GM12878 (cell line): ENCODE data around the gene RPL12. TPM values are rescaled to one million over a fixed set of nuclear protein-coding genes. Genes with fewer than 3 reads are reported as not detected.
"Not testable (repeated sequence)": the region's sequence is repeated elsewhere in the genome, so short reads cannot be mapped to it uniquely, and the experiment has no call there.

Source experiments
- ATAC-seq: fragments of 200-7000 bp; cut with Tn5 transposase; 3 replicates; pipeline ENCODE4 v1.9.1; 2020; ENCODE audit warnings: mild to moderate bottlenecking, moderate library complexity
- BruUV-seq: library from RNA; stranded (reverse); fragments of 400-500 nt; replicated peaks from 2 replicates; lab custom pipeline; 2021; lab: Mats Ljungman, UMichigan
- CTCF ChIA-PET: fragments of 300-600 bp; sonication (Branson Sonifier 250); formaldehyde crosslinking; extraction: SDS; loops from one replicate; lab custom pipeline; 2021; ENCODE audit warnings: inconsistent platforms; lab: Yijun Ruan, JAX
- POLR2A ChIA-PET: fragments of 350-600 bp; formaldehyde crosslinking; extraction: SDS; loops from one replicate; lab custom pipeline; 2021; ENCODE audit warnings: inconsistent platforms; lab: Charles Lee
- RAD21 ChIA-PET: fragments of 300-600 bp; sonication (Branson Sonifier 250); formaldehyde crosslinking; loops from one replicate; lab custom pipeline; 2023; ENCODE audit warnings: antibody characterized with exemption; ENCODE audit not compliant: unreplicated experiment; lab: Charles Lee
- SMC1A ChIA-PET: fragments of 300-600 bp; sonication (Branson Sonifier 250); formaldehyde crosslinking; loops from one replicate; lab custom pipeline; 2023; ENCODE audit not compliant: unreplicated experiment, uncharacterized antibody; lab: Charles Lee
- DNase-seq: peaks from one replicate; pipeline ENCODE4 v3.0.0-alpha.2; 2011; ENCODE audit warnings: low read depth, low spot score
- FAIRE-seq: peaks from 3 replicates; lab custom pipeline; 2011; peaks lifted over from hg19 to GRCh38; lab: Jason Lieb, UNC
- H2AFZ ChIP-seq: 2 replicates; pipeline ENCODE4 v1.6.0; 2011; ENCODE audit warnings: low read depth, low read length, control low read depth; ENCODE audit not compliant: control insufficient read depth
- H3K27ac ChIP-seq: 2 replicates; pipeline ENCODE4 v1.5.1; 2011; ENCODE audit warnings: control low read depth; ENCODE audit not compliant: control insufficient read depth, insufficient read depth
- H3K27me3 ChIP-seq, 2 experiments: replicated peaks in 1 of 2; 2 replicates each; pipeline versions ENCODE4 v1.6.0 to v1.6.1; 2011; ENCODE audit warnings: low read length in 1 of 2; ENCODE audit not compliant: control insufficient read depth in 2 of 2, insufficient read depth in 2 of 2
- H3K36me3 ChIP-seq, 2 experiments: 2 replicates each; pipeline ENCODE4 v1.5.1; 2011; ENCODE audit warnings: low read length in 1 of 2; ENCODE audit not compliant: control insufficient read depth in 2 of 2, insufficient read depth in 2 of 2
- H3K4me1 ChIP-seq: 2 replicates; pipeline ENCODE4 v1.6.1; 2011; ENCODE audit warnings: mild to moderate bottlenecking, low read length, moderate library complexity, mixed read lengths; ENCODE audit not compliant: control insufficient read depth, insufficient read depth
- H3K4me2 ChIP-seq: 2 replicates; pipeline ENCODE4 v1.6.0; 2011; ENCODE audit warnings: control low read depth; ENCODE audit not compliant: control insufficient read depth, insufficient read depth
- H3K4me3 ChIP-seq: fragments of 200-600 bp; sonication (generic); 2 replicates; pipeline ENCODE4 v1.5.1; 2016
- H3K79me2 ChIP-seq: 2 replicates; pipeline ENCODE4 v1.6.0; 2011; ENCODE audit warnings: low read length; ENCODE audit not compliant: control insufficient read depth, insufficient read depth
- H3K9ac ChIP-seq: 2 replicates; pipeline ENCODE4 v1.8.0; 2011; ENCODE audit warnings: low read length, control low read depth, mixed read lengths; ENCODE audit not compliant: control insufficient read depth, insufficient read depth
- H3K9me3 ChIP-seq: replicated peaks from 3 replicates; pipeline ENCODE4 v1.5.1; 2011; ENCODE audit warnings: mild to moderate bottlenecking, low read length; ENCODE audit not compliant: control insufficient read depth, insufficient read depth
- H4K20me1 ChIP-seq: 2 replicates; pipeline ENCODE4 v1.6.0; 2011; ENCODE audit not compliant: control insufficient read depth, insufficient read depth
- MEF2B ChIP-seq: fragments of 450-650 bp; IDR thresholded peaks from 2 replicates; pipeline ENCODE4 v1.6.1; 2018; ENCODE audit warnings: mild to moderate bottlenecking, moderate library complexity; ENCODE audit not compliant: partially characterized antibody, poor library complexity, severe bottlenecking
- whole genome bisulfite sequencing: methylation state at CpG from one replicate; pipeline ENCODE4 v1.1.6; 2016; ENCODE audit warnings: low lambda C conversion rate; ENCODE audit not compliant: insufficient replicate concordance, insufficient coverage; ENCODE audit errors: missing lambda C conversion rate; 5-methylcytosine and 5-hydroxymethylcytosine counted together
- in situ Hi-C: fragments of 300-500 bp; cut with MboI; formaldehyde crosslinking; loops from 9 replicates; pipeline ENCODE4 v1.14.3; 2018; ENCODE audit warnings: mixed read lengths
- intact Hi-C: fragments of 100-400 bp; cut with micrococcal nuclease; formaldehyde crosslinking; loops from one replicate; pipeline ENCODE4 v1.14.2; 2022; ENCODE audit not compliant: unreplicated experiment
- polyA plus RNA-seq, 11 experiments: library from polyadenylated mRNA; depleted of rRNA in 4 of 11; unstranded in 6 of 11; stranded (reverse) in 5 of 11; fragments of >200 nt; fragmentation: Nextera tagmentation in 4 of 11; fragmentation: Illumina TruSeq in 1 of 11; extraction: Ambion mirVana in 4 of 11; extraction: Trizol in 1 of 11; gene quantifications; 1 replicate in 1 of 11; 2 replicates in 10 of 11; pipeline versions ENCODE4 v1.2.1 to v1.2.3, GENCODE V29; 2011 to 2016; ENCODE audit warnings: inconsistent platforms in 2 of 11, missing spikeins in 2 of 11, low read depth in 1 of 11
- total RNA-seq, 4 experiments: library from RNA; depleted of rRNA in 3 of 4; stranded (reverse); fragments of >200 nt in 3 of 4; fragmentation: Illumina TruSeq in 1 of 4; extraction: Trizol in 1 of 4; gene quantifications; 2 replicates each; pipeline versions ENCODE4 v1.2.1 to v1.2.3, GENCODE V29; 2013 to 2021

The RPL12 gene
- total and polyA plus RNA-seq, 10 of the 15 experiments (the other 5 are each of a cell fraction or from before 2014, with no cell fraction given), result 961 to 5,544 (median 2,858) TPM

- Histone ChIP-seq H3K36me3 (peaks cover 0 to 11% of the 10 kb centered on the region in 2 experiments; a peak in 2 of 4 replicates), H4K20me1 (no peaks in the 10 kb centered on the region), H3K27me3 (no peaks in the 10 kb centered on the region), H3K27ac (no peak overlapping the region)
- no peak for ATAC-seq
- ChIA-PET RAD21 (no interaction called here), SMC1A (interaction anchor here (0.5 kb wide), 1 partner anchor 68 kb away, joined by 3 read pairs; no protein-coding TSS in a partner anchor)
- TF ChIP-seq MEF2B, result no peak
- TF ChIP-seq, all 136 proteins: peak for 0
- ChIA-PET POLR2A (no interaction called here), CTCF (interaction anchor here (1.2 kb wide), 1 partner anchor 267 kb away, joined by 3 read pairs; the partner anchor contains the start of gene TOR2A)
- no peak overlapping the region for H3K4me2 ChIP-seq
- no peak overlapping the region for H2AFZ ChIP-seq
- 97% methylated on average over 14 of the region's 14 CpGs for WGBS
- H3K79me2 ChIP-seq, result no peaks in the 10 kb centered on the region
- BruUV-seq, result no TSS peak
- H3K9ac ChIP-seq, result no peak overlapping the region
- no peaks in the 10 kb centered on the region for H3K4me1 ChIP-seq
- in situ Hi-C loops, result no loop called here
- no peak overlapping the region for H3K4me3 ChIP-seq
- FAIRE-seq, result no peak
- intact Hi-C loops, result no loop called here
- no peaks in the 10 kb centered on the region for H3K9me3 ChIP-seq
- DNase-seq, result no peak
Measured at GRCh38 chr9:127467621-127468020, 16.4 kb upstream of the RPL12 start.

DNA sequence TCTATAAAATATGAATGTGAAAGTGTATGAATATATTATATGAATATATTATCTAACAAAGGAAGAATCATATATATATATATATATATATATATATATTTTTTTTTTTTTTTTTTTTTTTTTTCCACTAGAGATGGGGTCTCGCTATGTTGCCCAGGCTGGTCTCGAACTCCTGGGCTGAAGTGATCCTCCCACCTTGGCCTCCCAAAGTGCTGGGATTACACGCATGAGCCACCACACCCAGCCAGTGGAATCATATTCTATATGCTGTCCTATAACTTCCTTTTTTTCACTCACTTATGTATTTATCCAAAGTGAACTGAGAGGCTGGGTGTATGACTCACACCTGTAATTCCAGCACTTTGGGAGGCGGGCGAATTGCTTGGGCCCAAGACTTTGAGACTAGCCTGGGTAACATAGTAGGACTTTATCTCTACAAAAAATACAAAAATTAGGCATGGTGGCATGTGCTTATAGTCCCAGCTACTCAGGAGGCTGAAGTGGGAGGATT is 15.3 kb upstream of the RPL12 start:
- H3K4me1 ChIP-seq, POLR2A ChIA-PET, H3K9ac ChIP-seq, H3K9me3 ChIP-seq, H3K27me3 ChIP-seq, H4K20me1 ChIP-seq, H3K79me2 ChIP-seq, RAD21 ChIA-PET, SMC1A ChIA-PET, H2AFZ ChIP-seq, H3K4me3 ChIP-seq, intact Hi-C loops, CTCF ChIA-PET, in situ Hi-C loops, H3K27ac ChIP-seq, ATAC-seq, BruUV-seq, H3K4me2 ChIP-seq, FAIRE-seq, DNase-seq: not testable (repeated sequence)
- peaks cover 3 to 15% of the 10 kb centered on the region in 2 experiments for H3K36me3 ChIP-seq
- 98% methylated on average over 5 of the region's 5 CpGs for WGBS
